HPDE6-E6E7 (cell line): ENCODE results near the gene C11orf68.
A peak's percentile ranks its signal among the peaks of the same experiment; 100 is the strongest.

Source experiments
- DNase-seq: peaks from one replicate; pipeline ENCODE4 v3.0.0; 2011; ENCODE audit warnings: missing footprints; ENCODE audit errors: extremely low spot score

C11orf68 gene

GRCh38 chr11:65891219-65892136, 27.4 kb downstream of the C11orf68 start:
- no peak for DNase-seq

- peak; percentile 81 for DNase-seq
Measured at GRCh38 chr11:65890324-65891218, 28.3 kb downstream of the C11orf68 start, which contains the start of gene CCDC85B. TSS of gene CCDC85B (plus strand) at chr11:65890673. CDS start at chr11:65890784, 111 bp downstream.

- DNase-seq, result peak; percentile 98
Measured at GRCh38 chr11:65888163-65888814, 30.6 kb downstream of the C11orf68 start, which contains the start of gene FIBP. TSS of gene FIBP (minus strand) at chr11:65888471. CDS start at chr11:65888418, 53 bp downstream.

GRCh38 chr11:65887723-65888162, 31.1 kb downstream of the C11orf68 start:
- DNase-seq, result no peak

- no peak for DNase-seq
Measured at GRCh38 chr11:65886826-65887722, 31.8 kb downstream of the C11orf68 start.

- no peak for DNase-seq
Measured at GRCh38 chr11:65885808-65886536, 32.9 kb downstream of the C11orf68 start.

GRCh38 chr11:65885231-65885630, 33.6 kb downstream of the C11orf68 start:
- DNase-seq, result no peak

- DNase-seq, result peak; percentile 86
Measured at GRCh38 chr11:65884716-65885092, 34.2 kb downstream of the C11orf68 start.

GRCh38 chr11:65883786-65884715, 34.8 kb downstream of the C11orf68 start:
- no peak for DNase-seq

- no peak for DNase-seq
Measured at GRCh38 chr11:65883058-65883761, 35.7 kb downstream of the C11orf68 start.

GRCh38 chr11:65882120-65883057, 36.5 kb downstream of the C11orf68 start:
- no peak for DNase-seq

GRCh38 chr11:65880844-65881421, 37.9 kb downstream of the C11orf68 start:
- DNase-seq, result no peak

- DNase-seq, result no peak
Measured at GRCh38 chr11:65880027-65880426, 38.8 kb downstream of the C11orf68 start.

- DNase-seq, result no peak
Measured at GRCh38 chr11:65879617-65880016, 39.2 kb downstream of the C11orf68 start, which contains the start of gene CTSW. TSS of gene CTSW (plus strand) at chr11:65879837. CDS start at chr11:65879855, 18 bp downstream.

GRCh38 chr11:65873318-65874156, 45.3 kb downstream of the C11orf68 start:
- DNase-seq, result peak; percentile 89
